H1 (cell line): ENCODE measurements around the gene GATAD2B. TPM values are rescaled to one million over a fixed set of nuclear protein-coding genes. Genes with fewer than 3 reads are reported as not detected.

Experiments
- CTCF ChIA-PET: fragments of 300-600 bp; sonication (Branson Sonifier 250); formaldehyde crosslinking; loops from one replicate; lab custom pipeline; 2021; ENCODE audit not compliant: partially characterized antibody; lab: Charles Lee
- POLR2A ChIA-PET: fragments of 300-600 bp; sonication (Branson Sonifier 250); formaldehyde crosslinking; loops from one replicate; lab custom pipeline; 2021; ENCODE audit warnings: inconsistent platforms; ENCODE audit not compliant: partially characterized antibody; lab: Charles Lee
- DNase-seq, 2 experiments: peaks; one replicate each; pipeline versions ENCODE4 v3.0.0 to v3.0.0-alpha.2; 2010 to 2022; ENCODE audit warnings: low spot score in 2 of 2, low read depth in 1 of 2, mixed read lengths in 1 of 2
- FAIRE-seq: peaks from 2 replicates; lab custom pipeline; 2011; peaks lifted over from hg19 to GRCh38; lab: Jason Lieb, UNC
- H2AFZ ChIP-seq: 2 replicates; pipeline ENCODE4 v1.8.1; 2012; ENCODE audit warnings: low read length, inconsistent platforms
- H2AK5ac ChIP-seq: 2 replicates; pipeline ENCODE4 v1.6.1; 2013; ENCODE audit warnings: low read depth, low read length
- H2BK120ac ChIP-seq: replicated peaks from 2 replicates; pipeline ENCODE3; 2013; ENCODE audit warnings: low read depth, low read length, inconsistent platforms
- H2BK12ac ChIP-seq: 2 replicates; pipeline ENCODE4 v1.6.1; 2013; ENCODE audit warnings: low read depth, low read length
- H2BK15ac ChIP-seq: 2 replicates; pipeline ENCODE4 v1.6.1; 2013; ENCODE audit warnings: low read length
- H2BK20ac ChIP-seq: 2 replicates; pipeline ENCODE4 v1.6.1; 2013; ENCODE audit warnings: low read length
- H2BK5ac ChIP-seq: 2 replicates; pipeline ENCODE4 v1.6.1; 2013; ENCODE audit warnings: low read depth, low read length
- H3K14ac ChIP-seq: 2 replicates; pipeline ENCODE4 v1.6.1; 2013; ENCODE audit warnings: inconsistent platforms; ENCODE audit not compliant: insufficient read length
- H3K18ac ChIP-seq: 2 replicates; pipeline ENCODE4 v1.6.1; 2013; ENCODE audit warnings: low read length; ENCODE audit errors: extremely low read depth
- H3K23ac ChIP-seq: 2 replicates; pipeline ENCODE4 v1.6.1; 2013; ENCODE audit warnings: inconsistent platforms; ENCODE audit not compliant: insufficient read length
- H3K23me2 ChIP-seq: 2 replicates; pipeline ENCODE4 v1.6.1; 2013; ENCODE audit warnings: low read depth, low read length
- H3K27ac ChIP-seq: 2 replicates; pipeline ENCODE4 v1.6.1; 2011; ENCODE audit warnings: low read depth, low read length, inconsistent platforms
- H3K27me3 ChIP-seq, 4 experiments: replicated peaks in 1 of 4; 1 replicate in 1 of 4; 2 replicates in 3 of 4; pipeline versions ENCODE4 v1.6.1 to v1.8.1; 2011 to 2013; ENCODE audit warnings: low read length in 3 of 4, mild to moderate bottlenecking in 3 of 4, inconsistent platforms in 2 of 4, mixed read lengths in 2 of 4, moderate library complexity in 1 of 4; ENCODE audit not compliant: control insufficient read depth in 3 of 4, insufficient read depth in 3 of 4; ENCODE audit errors: extremely low read depth in 1 of 4
- H3K36me3 ChIP-seq, 4 experiments: 2 replicates each; pipeline versions ENCODE4 v1.6.1 to v1.8.1; 2011 to 2013; ENCODE audit warnings: mild to moderate bottlenecking in 4 of 4, low read length in 3 of 4, moderate library complexity in 2 of 4, control low read depth in 1 of 4, inconsistent platforms in 1 of 4; ENCODE audit not compliant: insufficient read depth in 4 of 4, control insufficient read depth in 2 of 4
- H3K4ac ChIP-seq: replicated peaks from 2 replicates; pipeline ENCODE3; 2013; ENCODE audit warnings: low read length, low read depth, mixed read lengths, inconsistent platforms; ENCODE audit not compliant: insufficient read length
- H3K4me1 ChIP-seq, 4 experiments: replicated peaks in 1 of 4; 1 replicate in 1 of 4; 2 replicates in 3 of 4; pipeline versions ENCODE4 v1.6.1 to v1.8.1; 2011 to 2013; ENCODE audit warnings: low read length in 3 of 4, inconsistent platforms in 2 of 4, mixed read lengths in 1 of 4; ENCODE audit not compliant: insufficient read depth in 4 of 4, control insufficient read depth in 3 of 4
- H3K4me2 ChIP-seq, 2 experiments: 2 replicates each; pipeline versions ENCODE4 v1.6.1 to v1.8.1; 2011 to 2013; ENCODE audit warnings: low read depth in 2 of 2, low read length in 2 of 2, control low read depth in 1 of 2, inconsistent platforms in 1 of 2, mild to moderate bottlenecking in 1 of 2; ENCODE audit not compliant: insufficient read depth in 1 of 2
- H3K4me3 ChIP-seq, 4 experiments: fragments of 200-600, 300-600 bp in 1 of 4; sonication (generic), shearing (Covaris generic), sonication (Bioruptor Twin) in 1 of 4; 2 replicates each; pipeline versions ENCODE4 v1.5.1 to v1.8.1; 2011 to 2016; ENCODE audit warnings: low read length in 4 of 4, low read depth in 3 of 4, control low read depth in 2 of 4, inconsistent platforms in 2 of 4, mild to moderate bottlenecking in 2 of 4, mixed read lengths in 1 of 4, moderate library complexity in 1 of 4; ENCODE audit not compliant: insufficient read depth in 2 of 4; ENCODE audit errors: extremely low read depth in 1 of 4
- H3K56ac ChIP-seq: replicated peaks from 2 replicates; pipeline ENCODE3; 2013; ENCODE audit warnings: low read depth, mild to moderate bottlenecking, mixed read lengths, low read length, inconsistent platforms; ENCODE audit not compliant: insufficient read length
- H3K79me1 ChIP-seq: 2 replicates; pipeline ENCODE4 v1.6.1; 2013; ENCODE audit warnings: low read depth, low read length, control low read depth
- H3K79me2 ChIP-seq, 2 experiments: 2 replicates each; pipeline versions ENCODE4 v1.6.1 to v1.8.1; 2012 to 2013; ENCODE audit warnings: low read length in 2 of 2, mild to moderate bottlenecking in 2 of 2, inconsistent platforms in 1 of 2; ENCODE audit not compliant: insufficient read depth in 2 of 2, control insufficient read depth in 1 of 2
- H3K9ac ChIP-seq, 4 experiments: replicated peaks in 1 of 4; 1 replicate in 1 of 4; 2 replicates in 3 of 4; pipeline versions ENCODE4 v1.6.1 to v1.8.1; 2011 to 2013; ENCODE audit warnings: low read depth in 3 of 4, low read length in 3 of 4, control low read depth in 2 of 4, mild to moderate bottlenecking in 2 of 4, moderate library complexity in 2 of 4, inconsistent platforms in 1 of 4; ENCODE audit errors: extremely low read depth in 1 of 4
- H3K9me3 ChIP-seq, 2 experiments: 2 replicates each; pipeline versions ENCODE4 v1.6.1 to v1.8.1; 2012 to 2013; ENCODE audit warnings: mild to moderate bottlenecking in 2 of 2, moderate library complexity in 2 of 2, control low read depth in 1 of 2, inconsistent platforms in 1 of 2, low read depth in 1 of 2, low read length in 1 of 2, mixed read lengths in 1 of 2; ENCODE audit not compliant: insufficient read depth in 2 of 2
- H4K20me1 ChIP-seq, 2 experiments: replicated peaks in 1 of 2; 2 replicates each; pipeline versions ENCODE3 to v1.8.1; 2011 to 2013; ENCODE audit warnings: inconsistent platforms in 2 of 2, low read length in 2 of 2, mild to moderate bottlenecking in 1 of 2; ENCODE audit not compliant: insufficient read depth in 2 of 2, control insufficient read depth in 1 of 2
- H4K5ac ChIP-seq: 2 replicates; pipeline ENCODE4 v1.6.1; 2013; ENCODE audit warnings: low read length, low read depth, mixed read lengths, inconsistent platforms; ENCODE audit not compliant: insufficient read length
- H4K8ac ChIP-seq: 2 replicates; pipeline ENCODE4 v1.8.0; 2013; ENCODE audit warnings: mild to moderate bottlenecking, moderate library complexity, low read length, inconsistent platforms; ENCODE audit not compliant: insufficient read depth; ENCODE audit errors: extremely low read depth
- H4K91ac ChIP-seq: replicated peaks from 2 replicates; pipeline ENCODE3; 2013; ENCODE audit warnings: low read length, mixed read lengths, inconsistent platforms; ENCODE audit not compliant: insufficient read length
- ASH2L ChIP-seq: fragments of 200-600, 300-600 bp; sonication (generic); IDR thresholded peaks from one replicate; pipeline ENCODE4 v1.7.1; 2017; ENCODE audit warnings: low read length
- ATF3 ChIP-seq: IDR thresholded peaks from 2 replicates; pipeline ENCODE4 v1.6.1; 2011; ENCODE audit warnings: low read depth, mild to moderate bottlenecking, low read length; ENCODE audit not compliant: insufficient read depth
- MAX ChIP-seq: IDR thresholded peaks from 2 replicates; pipeline ENCODE4 v1.6.1; 2012; ENCODE audit warnings: inconsistent platforms
- SP4 ChIP-seq: IDR thresholded peaks from 2 replicates; pipeline ENCODE4 v1.6.1; 2012; ENCODE audit warnings: low read length, inconsistent platforms
- WGBS, 2 experiments: shearing (Covaris generic) in 1 of 2; methylation state at CpG; one replicate each; pipeline versions ENCODE4 v1.1.6 to v1.1.7; 2013 to 2015; ENCODE audit warnings: low lambda C conversion rate in 2 of 2, mixed read lengths in 2 of 2, inconsistent platforms in 1 of 2, low coverage in 1 of 2, missing lambda C conversion rate in 1 of 2; ENCODE audit not compliant: insufficient replicate concordance in 2 of 2, insufficient coverage in 1 of 2, insufficient read length in 1 of 2; ENCODE audit errors: extremely low coverage in 1 of 2, missing lambda C conversion rate in 1 of 2; 5-methylcytosine and 5-hydroxymethylcytosine counted together
- polyA plus RNA-seq, 7 experiments: library from polyadenylated mRNA; depleted of rRNA in 3 of 7; stranded (reverse) in 5 of 7; unstranded in 2 of 7; fragments of >200 nt in 5 of 7; fragments of 200-250 nt in 2 of 7; gene quantifications; 1 replicate in 5 of 7; 2 replicates in 1 of 7; 4 replicates in 1 of 7; pipeline versions ENCODE4 v1.2.1 to v1.2.3, GENCODE V29; 2011 to 2013; ENCODE audit warnings: missing spikeins in 2 of 7, mixed read lengths in 2 of 7
- total RNA-seq: library from RNA; stranded (reverse); fragmentation: NEBNext Ultra II Directional; extraction: Animal tissue kit (Norgen Biotek cat#: 25700); gene quantifications from 2 replicates; pipeline ENCODE4 v1.2.1, GENCODE V29; 2021

The GATAD2B gene
- total and polyA plus RNA-seq, 2 of the 8 experiments (the other 6 are each of a cell fraction or from before 2014, with no cell fraction given): 8.4 to 39.1 TPM

- peak overlapping the region; percentile 81 to 93 (median 83) for H3K9ac ChIP-seq
- H3K56ac ChIP-seq: peak overlapping the region; percentile 43
- DNase-seq (no peak), FAIRE-seq (no peak)
- peak overlapping the region; percentile 91 for H2BK5ac ChIP-seq
- ChIA-PET CTCF (interaction anchor here (1.0 to 2.8 kb wide), 8 partner anchors 9 to 136 kb away, joined by 3 to 19 read pairs (median 4); partner anchors contain the start of genes JTB and RAB13), POLR2A (interaction anchor here (0.9 to 15.7 kb wide), 19 partner anchors 8 to 328 kb away, joined by 3 to 454 read pairs (median 5); partner anchors contain the start of genes CHTOP, DENND4B, GATAD2B and JTB)
- no peak overlapping the region for H3K23ac ChIP-seq
- H3K14ac ChIP-seq: no peak overlapping the region
- peak overlapping the region; percentile 44 for H3K4ac ChIP-seq
- H3K18ac ChIP-seq: peak overlapping the region; percentile 84; the same call in 1 of the 2 replicates
- H3K9me3 ChIP-seq: no peaks in the 10 kb centered on the region
- H3K4me2 ChIP-seq: peak overlapping the region; percentile 95 to 98
- H4K8ac ChIP-seq: peak overlapping the region; percentile 58; the same call in 1 of the 2 replicates
- peak overlapping the region; percentile 53 to 89 (median 84) for H3K4me3 ChIP-seq
- H4K20me1 ChIP-seq: peaks cover 2 to 5% of the 10 kb centered on the region in 2 experiments
- peaks cover 9% of the 10 kb centered on the region for H3K79me1 ChIP-seq
- peak overlapping the region; percentile 75 for H2BK12ac ChIP-seq
- peak overlapping the region; percentile 78 for H3K27ac ChIP-seq
- H2BK20ac ChIP-seq: no peak overlapping the region
- H3K27me3 ChIP-seq: no peaks in the 10 kb centered on the region
- peak overlapping the region; percentile 54 for H4K5ac ChIP-seq
- 17% methylated on average over 16 of the region's 16 CpGs; no CpG with 5 or more reads in 1 of the 2 experiments for WGBS, 2 experiments
- H2AK5ac ChIP-seq: peak overlapping the region; percentile 71
- peaks cover 18 to 41% of the 10 kb centered on the region in 2 experiments for H3K79me2 ChIP-seq
- no peak overlapping the region for H2AFZ ChIP-seq
- H2BK120ac ChIP-seq: no peak overlapping the region
- H4K91ac ChIP-seq: peak overlapping the region; percentile 46
- H3K36me3 ChIP-seq: peaks cover 11 to 26% (median 19%) of the 10 kb centered on the region in 4 experiments
- peaks cover 28% of the 10 kb centered on the region for H3K23me2 ChIP-seq
- peaks cover 7 to 17% (median 12%) of the 10 kb centered on the region in 4 experiments for H3K4me1 ChIP-seq
- no peak overlapping the region; the same call in 1 of the 2 replicates for H2BK15ac ChIP-seq
- peak; percentile 2 for TF ChIP-seq ASH2L
- no peak for TF ChIP-seq SP4
- peak; percentile 78 for TF ChIP-seq MAX
- TF ChIP-seq ATF3: peak; percentile 69
These were observed 39.6 kb upstream of the GATAD2B start for GRCh38 chr1:153962088-153963029.
